Retinal pigment epithelial cell (primary cell): ENCODE data around the gene CTPS1.

Source experiments
- DNase-seq: peaks from one replicate; pipeline ENCODE4 v3.0.0-alpha.2; 2010; ENCODE audit warnings: low read depth
- H3K4me3 ChIP-seq: 2 replicates; pipeline ENCODE4 v1.5.1; 2011; ENCODE audit warnings: mild to moderate bottlenecking, low read length, control low read depth, moderate library complexity
- CTCF ChIP-seq: conservative IDR thresholded peaks from 2 replicates; pipeline ENCODE4 v1.5.1; 2011; ENCODE audit warnings: low read depth, low read length, control low read depth, inconsistent platforms

Gene CTPS1

GRCh38 chr1:41017141-41018017 lies 37.9 kb downstream of the CTPS1 start:
- no peak overlapping the region for H3K4me3 ChIP-seq
- no peak for TF ChIP-seq CTCF
- no peak for DNase-seq

- TF ChIP-seq CTCF = no peak
- DNase-seq = no peak
- no peak overlapping the region for H3K4me3 ChIP-seq
These were observed 38.5 kb downstream of the CTPS1 start for GRCh38 chr1:41018018-41018410.

GRCh38 chr1:41019353-41019745 lies 39.9 kb downstream of the CTPS1 start:
- no peak for TF ChIP-seq CTCF
- DNase-seq = no peak
- H3K4me3 ChIP-seq = no peak overlapping the region

GRCh38 chr1:41020109-41020576 lies 40.6 kb downstream of the CTPS1 start:
- no peak overlapping the region for H3K4me3 ChIP-seq
- no peak for DNase-seq
- no peak for TF ChIP-seq CTCF

GRCh38 chr1:41020654-41021053 lies 41.2 kb downstream of the CTPS1 start:
- no peak for TF ChIP-seq CTCF
- H3K4me3 ChIP-seq = no peak overlapping the region
- DNase-seq = no peak

- DNase-seq = no peak
- H3K4me3 ChIP-seq = no peak within 1 kb of the TSS
- TF ChIP-seq CTCF = no peak
These were observed 42.2 kb downstream of the CTPS1 start, which contains the start of gene SLFNL1 for GRCh38 chr1:41021526-41022308. TSS of gene SLFNL1 (minus strand) at chr1:41021725. CDS start at chr1:41020660, 1,065 bp downstream.

GRCh38 chr1:41022424-41022823 lies 42.9 kb downstream of the CTPS1 start:
- no peak for TF ChIP-seq CTCF
- no peak overlapping the region for H3K4me3 ChIP-seq
- no peak for DNase-seq
